Stimulated activated CD4-positive, alpha-beta T cell treated with anti-CD3 and anti-CD28 coated beads, Interleukin-12 subunit alpha, Interleukin-12 subunit beta, amount 100 ng/mL, for 4 hours (primary cell): ENCODE data around the gene IGFN1.

Experiments
- DNase-seq: peaks from one replicate; pipeline ENCODE4 v3.0.0-alpha.2; 2020

IGFN1 gene

GRCh38 chr1:201164645-201165044 lies 26.0 kb upstream of the IGFN1 start:
- DNase-seq, result no peak

- no peak for DNase-seq
Measured at GRCh38 chr1:201167041-201167991, 23.3 kb upstream of the IGFN1 start.

- no peak for DNase-seq
Measured at GRCh38 chr1:201169203-201169602, 21.4 kb upstream of the IGFN1 start.

GRCh38 chr1:201169971-201170532 lies 20.6 kb upstream of the IGFN1 start:
- DNase-seq, result no peak

GRCh38 chr1:201170533-201171062 lies 20.0 kb upstream of the IGFN1 start:
- DNase-seq, result peak; percentile 61

- DNase-seq, result peak; percentile 50
Measured at GRCh38 chr1:201171063-201172036, 19.3 kb upstream of the IGFN1 start.

- DNase-seq, result no peak
Measured at GRCh38 chr1:201172326-201172725, 18.3 kb upstream of the IGFN1 start.

- DNase-seq, result no peak
Measured at GRCh38 chr1:201172999-201173610, 17.5 kb upstream of the IGFN1 start.

- no peak for DNase-seq
Measured at GRCh38 chr1:201173736-201174135, 16.9 kb upstream of the IGFN1 start.

GRCh38 chr1:201175820-201176500 lies 14.7 kb upstream of the IGFN1 start:
- no peak for DNase-seq

GRCh38 chr1:201176940-201177339 lies 13.7 kb upstream of the IGFN1 start:
- no peak for DNase-seq

GRCh38 chr1:201178718-201179117 lies 11.9 kb upstream of the IGFN1 start:
- DNase-seq, result no peak

- no peak for DNase-seq
Measured at GRCh38 chr1:201180141-201180540, 10.5 kb upstream of the IGFN1 start.

- no peak for DNase-seq
Measured at GRCh38 chr1:201180901-201181300, 9.7 kb upstream of the IGFN1 start.

- DNase-seq, result no peak
Measured at GRCh38 chr1:201181323-201181722, 9.3 kb upstream of the IGFN1 start.

GRCh38 chr1:201181726-201182125 lies 8.9 kb upstream of the IGFN1 start:
- DNase-seq, result no peak

GRCh38 chr1:201183209-201183608 lies 7.4 kb upstream of the IGFN1 start:
- DNase-seq, result no peak

- DNase-seq, result no peak
Measured at GRCh38 chr1:201183753-201184152, 6.9 kb upstream of the IGFN1 start.

- DNase-seq, result no peak
Measured at GRCh38 chr1:201184307-201185122, 6.1 kb upstream of the IGFN1 start.

GRCh38 chr1:201185123-201185453 lies 5.5 kb upstream of the IGFN1 start:
- no peak for DNase-seq

GRCh38 chr1:201185527-201186128 lies 5.0 kb upstream of the IGFN1 start:
- no peak for DNase-seq
